Fibroblast of lung (primary cell): ENCODE measurements around the gene GUCA1C.

ENCODE experiments used
- EZH2 ChIP-seq: IDR thresholded peaks from 2 replicates; pipeline ENCODE4 v1.5.1; 2012; ENCODE audit warnings: low read length, control low read depth, mild to moderate bottlenecking; ENCODE audit errors: missing control alignments
- TF ChIP-seq, protein P1 (sequence below), 2 donors: IDR thresholded peaks in 1 of 2; conservative IDR thresholded peaks in 1 of 2; 1 replicate in 1 of 2; 2 replicates in 1 of 2; pipeline ENCODE4 v1.5.1; 2011 to 2012; ENCODE audit warnings: low read length in 2 of 2, control low read depth in 1 of 2, inconsistent platforms in 1 of 2, low read depth in 1 of 2, mild to moderate bottlenecking in 1 of 2

DNA sequence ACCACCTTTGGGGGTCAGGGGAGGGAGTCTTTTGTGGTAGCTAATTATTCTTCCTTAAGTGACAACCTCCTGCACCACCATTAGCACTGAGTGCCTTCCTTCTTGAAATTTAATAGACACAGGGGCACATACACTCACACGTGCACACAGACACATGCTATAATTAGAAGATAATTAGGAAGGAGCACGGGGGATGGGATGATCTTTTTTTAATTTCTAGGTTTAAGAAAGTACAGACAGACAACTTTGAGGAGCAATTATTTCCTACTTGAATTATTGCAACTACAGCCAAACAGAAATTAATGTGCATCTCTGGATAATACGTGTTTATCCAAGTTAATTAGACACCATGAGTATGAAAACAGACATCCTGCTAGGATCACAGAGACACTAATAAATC lies 44.8 kb upstream of the GUCA1C start:
- TF ChIP-seq, protein P1, sequence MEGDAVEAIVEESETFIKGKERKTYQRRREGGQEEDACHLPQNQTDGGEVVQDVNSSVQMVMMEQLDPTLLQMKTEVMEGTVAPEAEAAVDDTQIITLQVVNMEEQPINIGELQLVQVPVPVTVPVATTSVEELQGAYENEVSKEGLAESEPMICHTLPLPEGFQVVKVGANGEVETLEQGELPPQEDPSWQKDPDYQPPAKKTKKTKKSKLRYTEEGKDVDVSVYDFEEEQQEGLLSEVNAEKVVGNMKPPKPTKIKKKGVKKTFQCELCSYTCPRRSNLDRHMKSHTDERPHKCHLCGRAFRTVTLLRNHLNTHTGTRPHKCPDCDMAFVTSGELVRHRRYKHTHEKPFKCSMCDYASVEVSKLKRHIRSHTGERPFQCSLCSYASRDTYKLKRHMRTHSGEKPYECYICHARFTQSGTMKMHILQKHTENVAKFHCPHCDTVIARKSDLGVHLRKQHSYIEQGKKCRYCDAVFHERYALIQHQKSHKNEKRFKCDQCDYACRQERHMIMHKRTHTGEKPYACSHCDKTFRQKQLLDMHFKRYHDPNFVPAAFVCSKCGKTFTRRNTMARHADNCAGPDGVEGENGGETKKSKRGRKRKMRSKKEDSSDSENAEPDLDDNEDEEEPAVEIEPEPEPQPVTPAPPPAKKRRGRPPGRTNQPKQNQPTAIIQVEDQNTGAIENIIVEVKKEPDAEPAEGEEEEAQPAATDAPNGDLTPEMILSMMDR (conservative IDR thresholded peaks at IDR 0.05 in 1 of 2, IDR thresholded peaks at IDR 0.05 in 1 of 2; ENCODE audit: low read depth in 1 of 2, low read length in 2 of 2) = no peak
- no peak for TF ChIP-seq EZH2
